NCI-H2107 treated with DMSO at 0.1 percent for 48 hours (cell line): Measurements from ENCODE around the gene MUTYH.

Experiments used
- DNase-seq: peaks from one replicate; lab custom pipeline; 2025; ENCODE audit not compliant: unreplicated experiment; lab: John Stamatoyannopoulos, UW

MUTYH gene

GRCh38 chr1:45282351-45282750, 57.9 kb downstream of the MUTYH start:
- DNase-seq: no peak
